ENCODE results near the gene ITSN2.

DNA sequence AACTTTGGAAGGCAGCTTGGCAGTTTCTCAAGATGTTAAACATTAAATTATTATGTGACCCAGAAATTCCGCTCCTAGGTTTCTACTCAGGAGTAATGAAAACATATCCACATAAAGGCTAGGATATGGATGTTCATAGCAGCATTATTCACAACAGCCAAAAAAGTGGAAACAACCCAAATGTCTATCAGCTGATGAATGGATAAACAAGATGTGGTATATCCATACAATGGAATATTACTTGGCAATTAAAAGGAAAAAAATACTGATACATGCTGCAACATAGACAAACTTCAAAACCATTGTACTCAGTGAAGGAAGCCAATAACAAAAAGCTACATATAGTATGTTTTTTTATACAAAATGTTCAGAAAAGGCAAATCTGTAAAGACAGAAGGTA lies 197.8 kb downstream of the ITSN2 start:
- TF ChIP-seq, protein P1, sequence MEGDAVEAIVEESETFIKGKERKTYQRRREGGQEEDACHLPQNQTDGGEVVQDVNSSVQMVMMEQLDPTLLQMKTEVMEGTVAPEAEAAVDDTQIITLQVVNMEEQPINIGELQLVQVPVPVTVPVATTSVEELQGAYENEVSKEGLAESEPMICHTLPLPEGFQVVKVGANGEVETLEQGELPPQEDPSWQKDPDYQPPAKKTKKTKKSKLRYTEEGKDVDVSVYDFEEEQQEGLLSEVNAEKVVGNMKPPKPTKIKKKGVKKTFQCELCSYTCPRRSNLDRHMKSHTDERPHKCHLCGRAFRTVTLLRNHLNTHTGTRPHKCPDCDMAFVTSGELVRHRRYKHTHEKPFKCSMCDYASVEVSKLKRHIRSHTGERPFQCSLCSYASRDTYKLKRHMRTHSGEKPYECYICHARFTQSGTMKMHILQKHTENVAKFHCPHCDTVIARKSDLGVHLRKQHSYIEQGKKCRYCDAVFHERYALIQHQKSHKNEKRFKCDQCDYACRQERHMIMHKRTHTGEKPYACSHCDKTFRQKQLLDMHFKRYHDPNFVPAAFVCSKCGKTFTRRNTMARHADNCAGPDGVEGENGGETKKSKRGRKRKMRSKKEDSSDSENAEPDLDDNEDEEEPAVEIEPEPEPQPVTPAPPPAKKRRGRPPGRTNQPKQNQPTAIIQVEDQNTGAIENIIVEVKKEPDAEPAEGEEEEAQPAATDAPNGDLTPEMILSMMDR (IDR thresholded peaks at IDR 0.05): no peak
- TF ChIP-seq POLR2A (IDR thresholded peaks at IDR 0.05): no peak
- TF ChIP-seq POLR2AphosphoS5 (IDR thresholded peaks at IDR 0.05; ENCODE audit: insufficient read depth in 1 of 2, low read depth in 1 of 2): no peak
